ENCODE measurements around the gene PRPF4. TPM values are rescaled to one million over a fixed set of nuclear protein-coding genes. Genes with fewer than 3 reads are reported as not detected.

Gene PRPF4
- total and polyA plus RNA-seq, 7 donors: 10.9 to 33.4 (median 20.3) TPM

DNA sequence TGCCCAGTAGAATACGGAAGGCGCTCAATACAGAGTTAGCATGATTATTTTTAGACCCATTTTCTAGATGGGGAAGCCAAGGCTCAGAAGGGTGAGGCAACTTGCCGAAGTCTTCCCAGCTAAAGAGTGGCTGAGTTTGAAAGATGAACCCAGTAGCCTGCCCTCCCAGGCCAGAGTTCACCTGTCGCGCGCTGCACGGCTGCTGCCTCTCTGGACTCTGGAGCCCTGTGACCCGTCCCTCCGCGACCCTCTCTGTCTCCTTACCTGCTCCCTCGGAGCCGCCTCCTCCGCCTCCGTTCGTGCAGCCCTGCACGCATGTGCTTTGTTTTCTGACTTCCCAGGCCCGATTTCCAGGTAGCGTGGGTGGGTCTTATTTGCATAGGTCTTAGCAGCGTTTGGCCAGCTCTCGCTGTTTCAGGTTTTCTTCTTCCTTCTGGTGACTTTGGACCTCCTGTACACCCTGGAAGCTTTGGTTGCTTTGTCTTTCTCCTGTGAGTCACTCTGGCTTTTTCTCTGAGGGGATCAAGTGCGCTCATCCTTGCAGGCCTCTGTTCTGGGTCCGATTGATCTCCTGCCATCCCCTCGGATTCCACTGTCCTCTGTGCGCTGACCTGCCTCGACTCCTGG lies 27.4 kb downstream of the PRPF4 start, which contains the start of gene RNF183:
TSS of gene RNF183 (minus strand) at position 585 of the 627 bp plus-strand sequence. CDS start 5,192 bp downstream, outside the sequence.
- no peaks in the 10 kb centered on the region for H3K27me3 ChIP-seq (ENCODE audit: insufficient read depth in 3 of 3, low read length in 2 of 3)
- H3K9me3 ChIP-seq: no peaks in the 10 kb centered on the region
- intact Hi-C loops (cut with DNase I): no loop called here
- 72 to 77% (median 75%) methylated on average over 25 of the region's 25 CpGs for WGBS, 3 donors
- H3K4me1 ChIP-seq: no peaks in the 10 kb centered on the region
- no peaks in the 10 kb centered on the region for H3K36me3 ChIP-seq (ENCODE audit: insufficient read depth in 1 of 2, low read depth in 1 of 2)
- TF ChIP-seq, protein P1, sequence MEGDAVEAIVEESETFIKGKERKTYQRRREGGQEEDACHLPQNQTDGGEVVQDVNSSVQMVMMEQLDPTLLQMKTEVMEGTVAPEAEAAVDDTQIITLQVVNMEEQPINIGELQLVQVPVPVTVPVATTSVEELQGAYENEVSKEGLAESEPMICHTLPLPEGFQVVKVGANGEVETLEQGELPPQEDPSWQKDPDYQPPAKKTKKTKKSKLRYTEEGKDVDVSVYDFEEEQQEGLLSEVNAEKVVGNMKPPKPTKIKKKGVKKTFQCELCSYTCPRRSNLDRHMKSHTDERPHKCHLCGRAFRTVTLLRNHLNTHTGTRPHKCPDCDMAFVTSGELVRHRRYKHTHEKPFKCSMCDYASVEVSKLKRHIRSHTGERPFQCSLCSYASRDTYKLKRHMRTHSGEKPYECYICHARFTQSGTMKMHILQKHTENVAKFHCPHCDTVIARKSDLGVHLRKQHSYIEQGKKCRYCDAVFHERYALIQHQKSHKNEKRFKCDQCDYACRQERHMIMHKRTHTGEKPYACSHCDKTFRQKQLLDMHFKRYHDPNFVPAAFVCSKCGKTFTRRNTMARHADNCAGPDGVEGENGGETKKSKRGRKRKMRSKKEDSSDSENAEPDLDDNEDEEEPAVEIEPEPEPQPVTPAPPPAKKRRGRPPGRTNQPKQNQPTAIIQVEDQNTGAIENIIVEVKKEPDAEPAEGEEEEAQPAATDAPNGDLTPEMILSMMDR (IDR thresholded peaks at IDR 0.05): no peak
- ATAC-seq (no peak), DNase-seq (no peak)
- H3K27ac ChIP-seq: no peak within 1 kb of the TSS
- H3K4me3 ChIP-seq: no peak within 1 kb of the TSS

DNA sequence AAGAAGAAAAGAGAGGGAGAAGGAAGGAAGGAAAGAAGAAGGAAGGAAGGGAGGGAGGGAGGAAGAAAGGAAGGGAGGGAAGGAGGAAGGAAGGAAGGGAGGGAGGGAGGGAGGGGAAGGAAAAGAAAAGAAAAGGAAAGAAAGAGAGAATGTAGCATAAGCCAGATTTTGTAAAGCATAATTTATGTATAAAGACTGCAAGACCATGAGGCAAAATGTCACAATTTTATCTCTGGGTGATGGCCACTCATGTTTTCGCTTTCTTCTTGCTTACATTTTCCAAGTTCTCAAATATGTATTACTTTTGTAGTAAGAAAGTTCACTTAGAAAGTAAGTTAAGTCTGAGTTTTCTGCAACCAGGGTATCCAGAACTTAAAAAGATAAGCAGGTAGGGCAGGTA lies 31.1 kb downstream of the PRPF4 start:
- intact Hi-C loops (cut with DNase I): no loop called here
- 97 to 100% (median 98%) methylated on average over 1 of the region's 1 CpG for WGBS, 3 donors
- Histone ChIP-seq H3K27me3 (ENCODE audit: insufficient read depth in 3 of 3, low read length in 2 of 3) (no peaks in the 10 kb centered on the region), H3K27ac (no peak overlapping the region), H3K4me1 (no peaks in the 10 kb centered on the region), H3K4me3 (no peak overlapping the region), H3K9me3 (no peaks in the 10 kb centered on the region), H3K36me3 (ENCODE audit: insufficient read depth in 1 of 2, low read depth in 1 of 2) (no peaks in the 10 kb centered on the region)
- ATAC-seq (no peak), DNase-seq (no peak)
- TF ChIP-seq, protein P1 (IDR thresholded peaks at IDR 0.05): no peak

DNA sequence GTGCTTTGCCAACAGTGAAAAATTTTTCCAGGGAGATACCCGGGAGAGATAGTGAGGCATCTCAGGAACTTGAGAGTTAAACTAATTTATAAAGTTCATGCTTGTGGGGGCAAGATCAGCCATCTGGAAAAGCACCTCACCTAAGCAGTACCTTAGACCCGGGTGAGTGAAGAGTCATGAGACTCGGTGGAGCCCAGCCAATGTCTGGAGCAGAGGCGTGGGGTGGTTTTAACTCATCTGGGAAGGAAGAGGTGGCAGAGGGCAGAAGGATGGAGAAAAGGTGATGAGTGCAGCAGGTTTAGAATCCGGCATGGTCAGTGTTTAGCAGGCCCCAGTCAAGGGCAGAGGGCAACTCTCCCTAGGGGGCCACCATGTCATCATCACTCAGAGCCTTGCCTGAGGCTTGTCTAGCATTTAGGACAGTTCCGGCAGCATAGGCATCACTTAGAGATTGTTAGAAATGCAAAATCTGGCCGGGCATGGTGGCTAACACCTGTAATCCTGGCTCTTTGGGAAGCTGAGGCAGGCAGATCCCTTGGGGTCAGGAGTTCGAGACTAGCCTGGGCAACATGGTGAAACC lies 32.0 kb downstream of the PRPF4 start:
- Histone ChIP-seq H3K36me3 (ENCODE audit: insufficient read depth in 1 of 2, low read depth in 1 of 2) (no peaks in the 10 kb centered on the region), H3K9me3 (no peaks in the 10 kb centered on the region), H3K4me1 (no peaks in the 10 kb centered on the region), H3K4me3 (no peak overlapping the region), H3K27ac (no peak overlapping the region), H3K27me3 (ENCODE audit: insufficient read depth in 3 of 3, low read length in 2 of 3) (no peaks in the 10 kb centered on the region)
- intact Hi-C loops (cut with DNase I): no loop called here
- ATAC-seq (no peak), DNase-seq (no peak)
- WGBS, 3 donors: 48 to 60% (median 58%) methylated on average over 8 of the region's 8 CpGs
- TF ChIP-seq, protein P1 (IDR thresholded peaks at IDR 0.05): no peak

DNA sequence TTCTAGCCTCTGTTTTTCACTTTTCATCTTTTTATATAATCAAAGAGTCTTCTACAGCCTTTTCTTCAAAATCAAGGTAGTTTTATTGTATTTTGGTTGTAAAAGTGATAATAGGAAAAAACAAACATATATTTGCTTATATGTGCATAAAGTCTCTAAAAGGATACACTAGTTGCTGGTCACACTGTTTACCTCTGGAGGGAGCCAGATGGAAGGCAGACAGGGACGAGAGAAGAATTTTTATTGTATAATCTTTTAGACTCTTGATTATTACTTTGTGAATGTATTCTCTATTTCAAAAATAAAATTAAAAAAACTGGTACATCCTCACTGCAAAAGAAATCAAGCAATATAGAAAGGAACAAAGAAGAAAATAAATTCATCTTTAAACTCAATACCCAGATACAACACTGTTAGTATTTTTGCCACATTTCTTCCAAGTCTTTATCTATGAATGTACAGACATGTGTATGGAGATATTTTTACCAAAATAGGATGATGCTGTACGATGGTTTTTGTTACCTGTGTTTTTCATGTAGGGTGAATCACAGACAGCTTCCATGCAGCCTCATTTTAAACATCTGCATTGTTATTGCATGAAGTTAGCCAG lies 33.9 kb downstream of the PRPF4 start:
- WGBS, 3 donors: 9 to 13% (median 12%) methylated on average over 2 of the region's 2 CpGs
- Histone ChIP-seq H3K4me1 (no peaks in the 10 kb centered on the region), H3K27me3 (ENCODE audit: insufficient read depth in 3 of 3, low read length in 2 of 3) (no peaks in the 10 kb centered on the region), H3K36me3 (ENCODE audit: insufficient read depth in 1 of 2, low read depth in 1 of 2) (no peaks in the 10 kb centered on the region), H3K27ac (no peak overlapping the region), H3K9me3 (no peaks in the 10 kb centered on the region), H3K4me3 (no peak overlapping the region)
- DNase-seq (no peak), ATAC-seq (peak in 1 of 4 donors; percentile 61)
- intact Hi-C loops (cut with DNase I): no loop called here
- TF ChIP-seq, protein P1 (IDR thresholded peaks at IDR 0.05): peak; percentile 58

All from psoas muscle (tissue), 8 donors.